Fibroblast of the aortic adventitia (primary cell): ENCODE results near the gene UAP1. TPM values are rescaled to one million over a fixed set of nuclear protein-coding genes. Genes with fewer than 3 reads are reported as not detected.

Experiments used
- DNase-seq: peaks from one replicate; pipeline ENCODE4 v3.0.0-alpha.2; 2010; ENCODE audit warnings: low read depth
- H3K4me3 ChIP-seq: 2 replicates; pipeline ENCODE4 v1.5.1; 2011; ENCODE audit warnings: low read depth, mild to moderate bottlenecking, control low read depth, low read length, moderate library complexity
- CTCF ChIP-seq: IDR thresholded peaks from 2 replicates; pipeline ENCODE4 v1.5.1; 2011; ENCODE audit warnings: mild to moderate bottlenecking, low read length, control low read depth, inconsistent platforms; ENCODE audit not compliant: insufficient read depth
- total RNA-seq: library from RNA; depleted of rRNA; stranded (reverse); fragments of >200 nt; gene quantifications from 2 replicates; pipeline ENCODE4 v1.2.3, GENCODE V29; 2012; ENCODE audit warnings: low replicate concordance

Gene UAP1
- total RNA-seq, 1 donor, result 112 TPM

GRCh38 chr1:162537216-162537615, 24.3 kb upstream of the UAP1 start:
- no peak overlapping the region for H3K4me3 ChIP-seq
- no peak for TF ChIP-seq CTCF
- DNase-seq, result no peak

DNA sequence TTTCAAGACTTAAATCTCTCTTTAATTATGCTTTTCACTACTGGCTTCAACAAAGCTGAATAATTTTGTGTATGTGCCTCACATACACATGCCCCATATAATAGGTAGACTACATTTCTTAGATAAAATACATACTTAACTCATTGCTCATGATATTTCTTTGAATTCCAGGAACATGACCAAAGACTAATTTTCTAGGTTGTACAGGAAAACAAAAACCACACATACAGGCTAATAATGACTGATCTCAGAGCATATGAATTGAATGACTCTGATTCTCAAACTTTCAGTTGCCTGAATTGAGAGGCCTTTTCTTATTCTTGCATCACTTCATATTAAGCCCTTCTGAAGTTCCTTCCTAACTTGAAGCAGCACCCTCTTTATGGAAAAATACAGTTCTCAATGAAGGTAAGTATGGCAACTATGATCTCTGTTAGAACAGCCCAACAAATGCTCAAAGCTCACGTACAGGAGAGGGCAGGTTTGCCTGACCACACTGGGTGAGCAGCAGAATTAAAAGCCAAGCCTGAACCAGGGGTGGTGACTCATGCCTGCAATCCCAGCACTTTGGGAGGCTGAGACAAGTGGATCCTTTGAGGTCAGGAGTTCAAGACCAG, 22.6 kb upstream of the UAP1 start:
- TF ChIP-seq CTCF, result no peak
- peak; percentile 93 for DNase-seq
- H3K4me3 ChIP-seq, result no peak overlapping the region

DNA sequence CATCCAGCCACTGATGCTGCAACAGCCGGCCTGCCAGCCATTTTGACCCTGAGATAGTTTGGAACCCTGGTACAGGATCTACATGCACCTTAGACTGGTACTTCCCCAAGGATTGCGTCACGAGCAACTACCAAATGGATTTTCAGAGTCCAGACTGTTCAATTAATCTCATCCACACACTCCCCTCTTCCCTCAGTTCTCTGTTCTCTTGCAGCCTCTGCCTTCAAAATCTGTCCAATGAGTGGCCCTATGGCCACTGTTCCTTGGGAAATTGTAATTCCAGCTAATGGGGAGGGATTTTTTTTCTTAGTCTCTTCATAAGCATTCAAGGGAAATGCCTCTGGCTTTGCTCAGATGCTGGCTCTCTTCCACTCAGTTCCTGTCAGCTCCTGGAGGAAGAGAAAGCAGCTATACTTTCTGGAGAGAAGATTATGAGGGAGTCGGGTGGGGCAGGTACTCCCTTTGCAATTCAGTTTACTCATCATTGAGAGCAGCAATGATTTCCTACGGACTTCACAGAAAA, 19.8 kb upstream of the UAP1 start:
- no peak overlapping the region for H3K4me3 ChIP-seq
- peak; percentile 99 for DNase-seq
- TF ChIP-seq CTCF, result no peak

- no peak for DNase-seq
- no peak overlapping the region for H3K4me3 ChIP-seq
- no peak for TF ChIP-seq CTCF
These were observed 18.3 kb upstream of the UAP1 start for GRCh38 chr1:162543228-162543627.

GRCh38 chr1:162548170-162548569, 13.4 kb upstream of the UAP1 start:
- no peak for TF ChIP-seq CTCF

GRCh38 chr1:162549001-162549400, 12.5 kb upstream of the UAP1 start:
- TF ChIP-seq CTCF, result no peak
- no peak for DNase-seq
- no peak overlapping the region for H3K4me3 ChIP-seq

More at GRCh38 chr1:162548170-162548569, 13.4 kb upstream of the UAP1 start:
- no peak overlapping the region for H3K4me3 ChIP-seq
- DNase-seq, result peak; percentile 81

DNA sequence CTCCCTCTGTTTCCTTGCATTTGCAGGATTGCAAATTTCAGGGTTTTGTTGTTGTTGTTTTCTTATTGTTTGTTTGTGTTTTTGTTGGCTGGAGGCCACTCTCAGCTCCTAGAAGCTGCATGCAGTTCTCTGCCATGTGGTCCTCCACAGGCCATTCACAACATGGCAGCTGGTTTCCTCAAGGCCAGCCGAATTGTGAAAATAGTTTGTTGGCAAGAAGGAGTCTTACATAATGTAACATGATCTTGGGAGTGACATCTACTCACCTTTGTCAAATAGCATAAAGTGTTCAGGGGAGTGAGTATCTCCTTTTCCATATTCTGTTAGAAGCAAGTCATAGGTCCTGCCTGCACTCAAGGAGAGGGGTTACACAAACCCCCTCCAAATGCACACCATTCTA, 10.6 kb upstream of the UAP1 start:
- DNase-seq, result no peak
- no peak overlapping the region for H3K4me3 ChIP-seq
- TF ChIP-seq CTCF, result no peak
